Measurements from ENCODE around the gene PALLD.

- TF ChIP-seq CTCF (IDR thresholded peaks at IDR 0.05) (no peak), POLR2A (IDR thresholded peaks at IDR 0.05) (no peak)
Measured at GRCh38 chr4:168787334-168787733, 290.5 kb downstream of the PALLD start.
